GM21526 (cell line): ENCODE measurements around the gene COMT.

Source experiments
- ATAC-seq: cut with Tn5 transposase; IDR thresholded peaks from one replicate; pipeline ENCODE4 v1.9.1; 2021; ENCODE audit warnings: moderate library complexity; ENCODE audit not compliant: unreplicated experiment, low FRiP score

Gene COMT

GRCh38 chr22:19941365-19942082 lies at the start of gene COMT, which contains the start of gene TXNRD2:
TSS of gene COMT (plus strand) at chr22:19941772. CDS start at chr22:19962527, 20,755 bp downstream.
TSS of gene TXNRD2 (minus strand) at chr22:19941818. CDS start at chr22:19941803, 15 bp downstream.
- ATAC-seq = no peak

GRCh38 chr22:19892257-19892879 lies 49.2 kb upstream of the COMT start:
- ATAC-seq = no peak

- no peak for ATAC-seq
Observed at GRCh38 chr22:19892925-19893324, 48.6 kb upstream of the COMT start.

- no peak for ATAC-seq
Observed at GRCh38 chr22:19893363-19893762, 48.2 kb upstream of the COMT start.

- ATAC-seq = no peak
Observed at GRCh38 chr22:19895160-19895849, 46.3 kb upstream of the COMT start.

GRCh38 chr22:19896665-19897355 lies 44.8 kb upstream of the COMT start:
- ATAC-seq = no peak

GRCh38 chr22:19897726-19898125 lies 43.8 kb upstream of the COMT start:
- no peak for ATAC-seq

GRCh38 chr22:19898145-19898544 lies 43.4 kb upstream of the COMT start:
- ATAC-seq = no peak

GRCh38 chr22:19898831-19899567 lies 42.6 kb upstream of the COMT start:
- ATAC-seq = no peak

- ATAC-seq = no peak
Observed at GRCh38 chr22:19900707-19901436, 40.7 kb upstream of the COMT start.

- ATAC-seq = no peak
Observed at GRCh38 chr22:19901577-19902244, 39.9 kb upstream of the COMT start.

GRCh38 chr22:19902245-19902715 lies 39.3 kb upstream of the COMT start:
- no peak for ATAC-seq

GRCh38 chr22:19903031-19903430 lies 38.5 kb upstream of the COMT start:
- ATAC-seq = no peak

GRCh38 chr22:19903513-19903912 lies 38.1 kb upstream of the COMT start:
- ATAC-seq = no peak

GRCh38 chr22:19904174-19904856 lies 37.3 kb upstream of the COMT start:
- ATAC-seq = no peak

GRCh38 chr22:19904935-19905334 lies 36.6 kb upstream of the COMT start:
- no peak for ATAC-seq

GRCh38 chr22:19905347-19906276 lies 36.0 kb upstream of the COMT start:
- no peak for ATAC-seq
